Activated CD4-positive, alpha-beta T cell treated with anti-CD3 and anti-CD28 coated beads for 1 hour (primary cell): ENCODE results near the gene SAE1.
"Not testable (repeated sequence)": the region's sequence is repeated elsewhere in the genome, so short reads cannot be mapped to it uniquely, and the experiment has no call there.

Source experiments
- DNase-seq: peaks from one replicate; pipeline ENCODE4 v3.0.0-alpha.2; 2020

The SAE1 gene

DNA sequence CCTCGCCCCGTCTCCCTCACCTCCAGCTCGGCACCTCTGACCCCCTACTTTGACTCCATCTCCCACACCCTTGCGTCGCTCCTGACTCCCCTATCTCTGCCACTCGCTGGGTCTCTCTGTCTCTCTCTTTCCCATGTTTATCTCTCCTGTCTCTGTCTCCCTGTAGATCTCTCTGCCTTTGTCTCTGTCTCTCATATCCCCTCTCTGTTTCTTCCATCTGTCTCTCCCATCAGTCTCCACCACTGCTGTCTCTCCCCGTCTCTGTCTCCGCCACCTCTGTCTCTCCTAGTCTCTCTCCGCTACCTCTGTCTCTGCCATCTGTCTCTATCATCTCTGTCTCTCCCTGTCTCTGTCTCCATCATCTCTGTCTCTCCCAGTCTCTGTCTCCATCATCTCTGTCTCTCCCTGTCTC, 112.7 kb downstream of the SAE1 start:
- DNase-seq = no peak

DNA sequence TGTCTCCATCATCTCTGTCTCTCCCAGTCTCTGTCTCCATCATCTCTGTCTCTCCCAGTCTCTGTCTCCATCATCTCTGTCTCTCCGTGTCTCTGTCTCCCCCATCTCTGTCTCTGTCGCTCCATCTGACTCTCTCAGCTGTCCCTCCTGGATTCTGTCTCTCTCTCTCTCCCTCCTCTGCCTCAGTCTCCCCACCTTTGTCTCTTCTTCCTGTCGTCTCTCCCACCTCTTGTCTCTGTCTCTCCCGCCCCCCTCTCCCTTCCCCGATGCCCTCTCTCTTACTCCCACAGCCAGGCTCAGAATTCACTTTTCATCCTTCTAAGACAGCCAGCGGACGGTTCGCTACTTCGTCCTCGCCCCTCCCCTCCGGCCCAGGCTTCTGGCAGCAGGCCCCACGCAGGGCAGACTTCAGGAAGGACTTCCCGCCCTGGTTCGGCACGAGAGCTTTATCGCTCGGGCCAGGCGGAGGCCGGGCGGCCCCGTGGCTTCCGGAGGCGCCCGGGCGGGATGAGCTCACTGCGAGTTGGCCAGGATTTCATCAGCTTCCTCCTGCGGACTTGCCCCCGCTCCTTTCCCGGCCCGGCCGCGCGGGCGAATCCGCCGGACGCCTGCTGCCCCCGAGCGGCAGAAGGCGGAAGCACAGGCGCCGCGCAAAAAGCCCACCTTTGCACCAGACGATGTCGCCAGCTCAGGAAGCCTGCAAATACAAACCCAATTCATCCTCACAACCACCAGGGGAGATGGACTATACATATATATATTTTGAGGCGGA, 113.3 kb downstream of the SAE1 start:
- peak; percentile 86 for DNase-seq

DNA sequence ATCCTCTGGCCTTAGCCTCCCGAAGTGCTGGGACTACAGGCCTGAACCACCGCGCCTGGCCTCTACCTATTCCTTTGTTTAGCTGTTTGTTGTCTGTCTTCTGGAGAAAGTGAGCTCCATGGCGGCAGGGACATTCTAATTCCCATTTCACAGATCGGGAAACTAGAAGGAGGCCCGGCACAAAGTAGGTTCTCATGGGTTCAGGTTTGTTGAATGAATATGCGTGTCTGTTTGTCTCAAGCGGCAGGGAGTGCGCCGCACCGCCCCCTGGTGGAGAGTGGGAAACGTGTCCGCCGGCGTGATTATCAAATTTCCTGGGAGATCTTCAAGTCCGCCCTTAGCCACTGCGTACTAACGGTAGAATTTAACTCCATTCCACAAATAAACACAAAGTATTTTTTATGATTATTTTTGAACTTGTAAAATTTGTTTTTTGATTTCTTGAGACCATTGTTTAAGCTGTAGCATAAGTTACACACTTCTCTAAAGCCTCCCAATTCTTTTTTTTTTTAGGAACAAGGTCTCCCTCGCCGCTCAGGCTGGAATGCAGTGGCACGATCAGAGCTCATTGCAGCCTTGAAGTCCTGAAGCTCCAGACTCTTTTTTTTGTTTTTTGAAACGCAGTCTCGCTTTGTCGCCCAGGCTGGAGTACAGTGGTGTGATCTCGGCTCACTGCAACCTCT, 116.8 kb downstream of the SAE1 start:
- DNase-seq = peak; percentile 69

DNA sequence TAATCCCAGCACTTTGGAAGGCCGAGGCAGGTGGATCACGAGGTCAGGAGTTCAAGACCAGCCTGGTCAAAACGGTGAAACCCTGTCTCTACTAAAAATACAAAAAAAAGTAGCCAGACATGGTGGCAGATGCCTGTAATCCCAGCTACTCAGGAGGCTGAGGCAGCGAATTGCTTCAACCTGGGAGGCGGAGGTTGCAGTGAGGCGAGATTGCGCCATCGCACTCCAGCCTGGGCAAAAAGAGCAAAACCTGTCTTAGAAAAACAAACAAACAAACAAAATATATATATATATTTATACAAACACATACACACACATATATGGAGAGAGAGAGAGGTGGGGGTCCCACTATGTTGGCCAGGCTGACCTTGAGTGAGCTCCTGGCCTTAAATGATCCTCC, 122.4 kb downstream of the SAE1 start:
- DNase-seq = not testable (repeated sequence)

DNA sequence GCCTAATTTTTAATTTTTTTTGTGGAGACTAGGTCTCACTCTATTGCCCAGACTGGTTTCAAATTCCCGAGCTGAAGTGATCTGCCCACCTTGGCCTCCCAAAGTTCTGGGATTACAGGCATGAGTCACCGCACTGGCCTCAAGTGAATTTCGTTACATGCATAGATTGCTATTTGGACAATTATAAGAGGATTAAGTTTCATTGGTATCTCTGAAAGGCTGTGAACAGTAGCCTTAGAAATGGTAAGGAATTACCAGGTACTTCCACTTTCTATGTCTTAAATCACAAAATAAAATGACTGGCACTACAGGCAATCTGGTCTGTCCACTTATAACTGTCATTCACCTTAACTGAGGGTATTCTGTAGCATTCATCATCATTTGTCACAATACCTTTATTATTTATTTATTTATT, 122.8 kb downstream of the SAE1 start:
- DNase-seq = no peak

DNA sequence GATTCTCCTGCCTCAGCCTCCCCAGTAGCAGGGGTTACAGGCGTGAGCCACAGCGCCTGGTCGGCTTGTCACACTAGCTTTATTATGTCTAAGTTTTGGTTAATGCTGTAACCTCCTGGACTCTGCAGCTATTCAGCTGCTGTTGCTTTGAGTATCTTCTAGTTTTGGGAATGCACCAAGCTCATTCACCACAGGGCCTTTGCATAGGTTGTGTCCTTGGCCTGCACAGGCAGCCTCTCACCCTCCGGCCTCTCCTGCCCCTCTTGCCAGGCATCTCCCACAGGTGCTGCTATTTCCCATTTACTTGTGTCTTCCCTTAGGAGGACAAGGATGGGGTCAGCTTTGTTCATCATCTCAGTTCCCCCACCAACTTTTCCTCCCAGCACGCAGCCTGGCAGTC, 123.3 kb downstream of the SAE1 start:
- no peak for DNase-seq

DNA sequence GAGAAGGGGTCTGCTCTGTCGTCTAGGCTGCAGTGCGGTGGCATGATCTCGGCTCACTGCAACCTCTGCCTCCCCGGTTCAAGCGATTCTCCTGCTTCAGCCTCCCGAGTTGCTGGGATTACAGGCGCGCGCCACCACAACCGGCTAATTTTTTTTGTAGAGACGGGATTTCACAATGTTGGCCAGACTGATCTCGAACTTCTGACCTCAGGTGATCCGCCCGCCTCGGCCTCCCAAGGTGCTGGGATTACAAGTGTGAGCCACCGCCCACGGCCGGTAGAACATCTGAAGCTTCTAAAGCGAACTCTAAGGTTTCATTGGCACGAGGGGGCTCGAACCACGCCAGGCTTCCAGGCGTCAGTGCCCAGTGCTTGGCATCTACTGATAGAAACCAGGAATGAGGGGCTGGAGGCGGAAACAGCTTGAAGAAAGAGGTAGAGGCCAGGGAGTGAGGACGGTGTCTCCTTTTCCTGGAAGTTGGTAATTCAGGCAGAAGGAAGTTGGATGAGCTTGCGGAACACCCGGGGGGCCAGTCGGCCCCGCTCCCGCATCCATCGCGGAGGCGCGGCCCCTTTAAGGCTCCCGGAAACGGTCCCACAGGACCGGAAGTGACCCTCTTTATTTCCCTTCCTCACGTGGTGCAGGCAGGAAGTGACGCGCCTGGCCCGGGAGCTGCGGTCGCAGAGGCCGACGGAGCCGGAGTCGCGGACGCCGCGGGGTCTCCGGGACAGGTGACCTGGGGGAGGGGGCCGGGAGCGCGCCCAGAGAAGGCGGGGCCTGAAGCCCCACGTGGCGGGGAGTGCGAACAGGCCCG, 125.5 kb downstream of the SAE1 start, which contains the start of gene CCDC9:
Gene CCDC9, plus strand, starts transcription at position 647 of the 814 bp plus-strand sequence. CDS start 1,876 bp downstream, outside the sequence.
- no peak for DNase-seq

DNA sequence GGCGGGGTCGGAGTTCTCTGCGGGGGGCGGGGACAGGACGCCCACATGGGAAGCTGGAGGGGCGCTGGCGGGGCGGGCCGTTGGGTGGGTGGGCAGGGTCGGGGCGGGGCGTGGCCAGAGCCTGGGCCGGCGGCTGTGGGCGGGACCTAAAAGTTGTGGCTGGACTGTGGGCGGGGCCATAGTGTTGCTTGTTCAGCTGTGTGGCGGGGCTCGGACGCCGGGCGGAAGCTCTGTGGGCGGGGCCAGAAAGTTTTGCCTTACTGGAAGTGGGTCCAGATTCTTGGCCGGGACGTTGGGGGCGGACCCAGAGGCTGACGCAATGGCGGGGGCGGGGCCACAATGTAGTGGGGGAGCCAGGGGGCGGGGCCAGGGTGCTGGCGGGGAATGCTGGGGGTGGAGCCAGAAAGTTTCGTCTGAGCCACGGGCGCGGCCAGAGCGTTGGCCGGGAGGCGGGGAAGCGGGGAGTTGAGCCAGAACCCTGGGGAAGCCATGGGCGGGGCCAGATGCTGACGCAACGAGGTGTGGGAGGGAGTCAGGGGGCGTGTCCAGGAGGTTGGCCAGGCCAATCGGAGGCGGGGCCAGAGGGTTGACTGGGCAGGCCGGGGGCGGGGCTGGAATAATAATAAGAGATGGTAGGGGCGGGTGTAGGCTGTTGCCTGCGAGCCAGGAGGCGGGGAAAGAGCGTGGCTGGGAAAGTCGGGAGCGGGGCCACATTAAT, 126.2 kb downstream of the SAE1 start:
- DNase-seq = peak; percentile 99

DNA sequence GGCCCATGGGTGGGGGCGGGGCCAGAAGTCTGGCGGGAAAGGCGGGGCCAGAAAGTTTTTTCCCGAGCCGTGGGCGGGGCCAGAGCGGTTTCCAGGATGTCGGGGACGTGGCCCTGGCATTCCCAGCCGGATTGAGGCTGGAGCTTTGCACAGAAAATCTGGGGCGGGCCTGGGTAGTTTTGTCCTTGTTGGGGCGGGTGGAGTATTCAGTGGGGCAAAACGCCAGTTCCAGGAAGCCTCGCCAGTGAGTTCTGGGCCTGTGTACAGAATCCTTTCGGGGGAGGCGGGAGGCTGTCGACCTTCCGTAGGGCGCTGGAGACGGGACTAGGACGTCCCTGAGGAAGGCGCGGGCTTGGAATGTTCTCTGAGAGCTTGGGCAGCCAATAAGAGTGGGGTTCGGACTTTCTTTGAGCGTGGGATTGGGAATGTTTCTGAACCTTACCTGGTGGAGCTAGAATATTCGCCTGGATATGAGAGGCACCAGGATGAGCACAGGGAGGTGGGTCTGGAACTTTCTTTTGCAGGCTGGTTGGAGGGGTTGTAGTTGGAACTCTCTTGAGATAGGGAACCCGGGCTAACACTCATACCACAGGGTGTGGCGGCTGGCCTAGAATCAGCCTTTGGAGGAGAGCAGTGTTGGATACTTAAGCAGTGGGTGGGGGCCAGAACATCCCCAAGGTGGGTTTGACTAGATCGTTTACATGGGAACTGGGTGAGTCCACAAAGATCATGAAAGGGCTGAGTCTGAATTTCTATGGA, 127.0 kb downstream of the SAE1 start:
- no peak for DNase-seq

DNA sequence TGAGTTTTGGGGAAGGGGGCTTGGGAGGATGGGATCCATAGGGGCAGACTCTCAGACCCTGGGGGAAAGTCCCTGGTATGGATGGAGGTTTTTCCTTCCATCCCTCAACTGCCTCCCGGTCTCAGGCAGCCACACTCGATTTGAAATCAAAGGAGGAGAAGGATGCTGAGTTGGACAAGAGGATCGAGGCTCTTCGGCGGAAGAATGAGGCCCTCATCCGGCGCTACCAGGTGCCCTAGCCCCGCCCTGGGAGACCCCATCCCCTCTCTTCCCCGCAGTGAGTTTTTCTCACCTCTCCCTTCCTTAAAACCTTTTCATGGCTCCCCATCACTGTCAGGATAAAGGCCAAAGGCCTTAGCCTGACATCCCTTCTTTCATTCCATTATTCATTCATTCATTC, 127.8 kb downstream of the SAE1 start:
- DNase-seq = no peak

DNA sequence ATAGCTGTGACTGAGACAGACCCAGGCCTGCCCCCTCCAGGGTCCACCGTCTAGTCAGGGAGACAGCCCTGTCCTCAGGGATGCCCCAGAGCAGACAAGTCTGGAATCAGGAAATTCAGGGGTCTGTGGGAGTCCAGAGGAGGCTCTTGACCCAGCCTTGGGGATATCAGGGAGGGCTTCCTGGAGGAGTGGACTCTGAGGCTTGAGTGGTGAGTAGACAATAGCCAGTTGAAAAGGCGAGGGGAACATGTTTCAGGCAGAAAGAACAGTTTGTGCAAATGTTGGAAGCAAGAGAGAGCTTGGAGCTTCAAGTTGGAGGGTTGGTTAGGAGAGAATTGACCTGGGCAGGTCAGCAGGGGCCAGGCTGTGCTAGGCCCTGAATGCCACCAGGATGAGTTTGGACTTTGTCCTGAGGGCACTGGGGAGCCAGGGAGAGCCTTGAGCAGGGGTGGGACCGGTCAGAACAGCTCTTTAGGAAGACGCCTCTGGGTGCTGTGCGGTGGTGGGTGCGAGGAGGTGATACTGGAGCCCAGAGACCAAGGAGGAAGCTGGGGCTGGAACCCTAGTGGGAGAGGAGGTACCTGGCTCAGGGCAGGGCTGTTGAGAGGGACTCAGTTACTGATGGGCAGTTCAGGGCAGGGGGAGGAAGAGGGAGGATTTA, 128.4 kb downstream of the SAE1 start:
- DNase-seq = no peak
